Mucosa of stomach (tissue), 1 donor: ENCODE measurements around the gene NRN1.

Source experiments
- H3K27me3 ChIP-seq: one replicate; pipeline ENCODE4 v1.7.0; 2013; ENCODE audit warnings: mild to moderate bottlenecking, low read length; ENCODE audit not compliant: control insufficient read depth, insufficient read depth
- H3K36me3 ChIP-seq: one replicate; pipeline ENCODE4 v1.7.0; 2013; ENCODE audit warnings: low read length; ENCODE audit not compliant: control insufficient read depth, insufficient read depth
- H3K4me1 ChIP-seq: one replicate; pipeline ENCODE4 v1.7.0; 2013; ENCODE audit warnings: mild to moderate bottlenecking, low read length; ENCODE audit not compliant: control insufficient read depth, insufficient read depth
- H3K4me3 ChIP-seq: one replicate; pipeline ENCODE4 v1.7.0; 2013; ENCODE audit warnings: low read length
- H3K9ac ChIP-seq: one replicate; pipeline ENCODE4 v1.7.0; 2013; ENCODE audit warnings: mild to moderate bottlenecking, low read length, moderate library complexity
- H3K9me3 ChIP-seq: one replicate; pipeline ENCODE4 v1.7.0; 2013; ENCODE audit warnings: mild to moderate bottlenecking, low read length, moderate library complexity; ENCODE audit not compliant: control insufficient read depth
- donor health status: Pancreatic carcinoma.

Gene NRN1

GRCh38 chr6:5961836-5962235 lies 44.9 kb downstream of the NRN1 start:
- Histone ChIP-seq H3K27me3 (peaks cover under 1% of the 10 kb centered on the region), H3K9ac (no peak overlapping the region), H3K9me3 (no peaks in the 10 kb centered on the region), H3K4me1 (no peaks in the 10 kb centered on the region), H3K4me3 (no peak overlapping the region), H3K36me3 (no peaks in the 10 kb centered on the region)

- Histone ChIP-seq H3K9ac (no peak overlapping the region), H3K4me1 (no peaks in the 10 kb centered on the region), H3K9me3 (no peaks in the 10 kb centered on the region), H3K27me3 (peaks cover 3% of the 10 kb centered on the region), H3K36me3 (no peaks in the 10 kb centered on the region), H3K4me3 (no peak overlapping the region)
Observed at GRCh38 chr6:5960456-5960855, 46.3 kb downstream of the NRN1 start.

GRCh38 chr6:5958921-5959320 lies 47.8 kb downstream of the NRN1 start:
- Histone ChIP-seq H3K4me1 (no peaks in the 10 kb centered on the region), H3K9ac (no peak overlapping the region), H3K36me3 (no peaks in the 10 kb centered on the region), H3K4me3 (no peak overlapping the region), H3K9me3 (no peaks in the 10 kb centered on the region), H3K27me3 (peaks cover 3% of the 10 kb centered on the region)

- no peak overlapping the region for H3K9ac ChIP-seq
- peaks cover 3% of the 10 kb centered on the region for H3K27me3 ChIP-seq
- no peaks in the 10 kb centered on the region for H3K36me3 ChIP-seq
- no peaks in the 10 kb centered on the region for H3K9me3 ChIP-seq
- H3K4me1 ChIP-seq: no peaks in the 10 kb centered on the region
- no peak overlapping the region for H3K4me3 ChIP-seq
Observed at GRCh38 chr6:5956939-5957338, 49.8 kb downstream of the NRN1 start.

GRCh38 chr6:5950361-5950785 lies 56.4 kb downstream of the NRN1 start:
- H3K9me3 ChIP-seq: no peaks in the 10 kb centered on the region
- H3K4me3 ChIP-seq: no peak overlapping the region
- H3K4me1 ChIP-seq: no peaks in the 10 kb centered on the region
- no peaks in the 10 kb centered on the region for H3K27me3 ChIP-seq
- no peaks in the 10 kb centered on the region for H3K36me3 ChIP-seq
- no peak overlapping the region for H3K9ac ChIP-seq
